GM12872 (cell line): ENCODE results near the gene HSP90AA1.

Experiments used
- CTCF ChIP-seq: IDR thresholded peaks from 3 replicates; pipeline ENCODE4 v1.5.1; 2011; ENCODE audit warnings: low read depth, mild to moderate bottlenecking, low read length, moderate library complexity; ENCODE audit not compliant: insufficient read depth

Gene HSP90AA1

GRCh38 chr14:102055181-102055901, 31.5 kb downstream of the HSP90AA1 start:
- TF ChIP-seq CTCF = no peak

- TF ChIP-seq CTCF = no peak
Observed at GRCh38 chr14:102052522-102052921, 34.3 kb downstream of the HSP90AA1 start.

- no peak for TF ChIP-seq CTCF
Observed at GRCh38 chr14:102050625-102051024, 36.2 kb downstream of the HSP90AA1 start.

GRCh38 chr14:102050026-102050405, 36.8 kb downstream of the HSP90AA1 start:
- no peak for TF ChIP-seq CTCF

GRCh38 chr14:102049258-102050025, 37.4 kb downstream of the HSP90AA1 start:
- TF ChIP-seq CTCF = no peak

- no peak for TF ChIP-seq CTCF
Observed at GRCh38 chr14:102047808-102048540, 38.9 kb downstream of the HSP90AA1 start.
